Measurements from ENCODE around the gene EEF2KMT.
"Not testable (repeated sequence)": the region's sequence is repeated elsewhere in the genome, so short reads cannot be mapped to it uniquely, and the experiment has no call there.

Gene EEF2KMT

DNA sequence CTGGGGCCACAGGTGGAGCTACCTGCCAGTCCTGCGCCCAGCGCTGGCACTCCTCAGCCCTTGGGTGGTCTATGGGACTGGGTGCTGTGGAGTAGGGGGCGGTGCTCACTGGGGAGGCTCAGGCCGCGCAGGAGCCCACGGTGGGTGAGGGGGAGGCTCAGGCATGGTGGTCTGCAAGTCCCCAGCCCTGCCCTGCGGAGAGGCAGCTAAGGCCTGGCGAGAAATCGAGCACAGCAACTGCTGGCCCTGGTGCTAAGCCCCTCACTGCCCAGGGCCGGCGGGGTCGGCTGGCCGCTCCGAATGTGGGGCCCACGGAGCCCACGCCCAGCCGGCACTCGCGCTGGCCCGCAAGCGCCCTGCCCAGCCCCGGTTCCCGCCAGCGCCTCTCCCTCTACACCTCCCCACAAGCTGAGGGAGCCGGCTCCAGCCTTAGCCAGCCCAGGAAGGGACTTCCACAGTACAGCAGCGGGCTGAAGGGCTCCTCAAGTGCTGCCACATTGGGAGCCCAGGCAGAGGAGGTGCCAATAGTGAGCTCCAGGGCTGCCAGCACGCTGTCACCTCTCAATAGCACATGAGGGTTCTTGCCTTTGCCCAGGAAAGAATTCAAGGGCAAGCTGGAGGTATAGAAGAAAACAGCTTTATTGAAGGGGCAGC, 11.0 kb upstream of the EEF2KMT start:
- TF ChIP-seq Cebpa-rat (IDR thresholded peaks at IDR 0.05) = no peak
- H3K27ac ChIP-seq = no peak overlapping the region
- H3K4me3 ChIP-seq = no peak overlapping the region
- H3K4me2 ChIP-seq = no peak overlapping the region
- no peaks in the 10 kb centered on the region for H3K4me1 ChIP-seq
- no peak overlapping the region for H3K9ac ChIP-seq
- H3K36me3 ChIP-seq = no peaks in the 10 kb centered on the region
- peaks cover 0 to 3% (median 0%) of the 10 kb centered on the region in 11 experiments; a peak in 1 of 22 replicates for H3K27me3 ChIP-seq
- H3K9me3 ChIP-seq (replicated peaks in 1 of 11) = no peaks in the 10 kb centered on the region
- H4K20me1 ChIP-seq = no peaks in the 10 kb centered on the region

DNA sequence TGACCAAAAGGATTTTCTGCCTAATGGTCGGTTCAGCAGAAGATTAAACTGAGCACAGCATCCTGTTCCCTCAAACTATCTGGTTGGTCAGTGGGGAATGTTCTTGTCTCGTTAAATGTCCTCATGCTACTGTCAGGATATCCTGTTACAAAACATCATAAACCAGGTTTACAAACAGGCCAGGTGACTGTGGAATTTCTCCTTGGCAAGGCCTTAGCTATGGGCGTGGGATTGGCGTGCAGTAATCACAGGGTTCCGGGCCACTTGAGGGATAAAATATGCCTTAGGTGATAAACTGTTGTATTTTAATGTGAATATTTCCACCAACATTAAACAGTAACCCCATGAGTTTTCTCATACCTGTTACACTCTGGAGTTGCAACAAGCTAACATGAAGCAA, 7.4 kb upstream of the EEF2KMT start:
- not testable (repeated sequence) for H3K27me3 ChIP-seq; H3K9me3 ChIP-seq (replicated peaks in 1 of 11); H3K36me3 ChIP-seq; H3K4me1 ChIP-seq; H3K27ac ChIP-seq; H4K20me1 ChIP-seq; H3K4me3 ChIP-seq; H3K4me2 ChIP-seq; H3K9ac ChIP-seq

DNA sequence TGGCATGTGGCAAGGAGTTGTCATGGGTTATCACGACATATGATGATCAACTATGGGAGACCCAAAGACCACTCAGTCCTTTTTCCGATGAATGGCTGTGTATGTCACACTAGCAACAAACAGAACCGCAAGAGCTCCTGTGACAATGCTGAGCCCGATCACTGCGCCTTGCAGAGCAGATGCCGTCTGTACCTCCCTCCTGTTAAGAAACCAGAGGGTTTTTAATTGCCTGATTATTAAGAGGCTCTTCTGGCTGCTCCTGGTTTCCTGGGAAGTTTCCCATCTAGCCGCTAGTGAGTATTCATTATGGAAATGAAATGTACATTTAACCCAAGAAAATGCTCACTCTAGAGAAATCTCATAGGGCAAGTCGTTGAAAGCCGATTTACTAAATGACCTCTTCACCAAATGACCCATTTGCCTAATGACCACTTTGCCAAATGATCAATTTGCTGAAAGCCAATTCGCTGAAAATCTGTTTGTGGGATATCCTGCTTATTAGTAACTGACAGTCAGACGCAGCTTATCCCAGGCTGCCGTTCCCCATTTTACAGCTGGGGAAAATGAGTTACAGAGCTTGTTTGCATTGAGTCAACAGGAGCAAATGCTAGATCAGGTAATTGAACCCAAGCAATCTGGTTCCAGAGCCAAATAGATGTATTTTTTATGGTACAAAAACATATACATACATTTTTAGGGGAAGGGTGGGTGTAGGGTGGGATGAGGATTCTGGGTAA, 5.9 kb upstream of the EEF2KMT start:
- not testable (repeated sequence) for H3K27ac ChIP-seq; H3K9me3 ChIP-seq (replicated peaks in 1 of 11); H3K4me2 ChIP-seq; H3K4me3 ChIP-seq; H3K27me3 ChIP-seq; H4K20me1 ChIP-seq; H3K9ac ChIP-seq; H3K36me3 ChIP-seq; H3K4me1 ChIP-seq

DNA sequence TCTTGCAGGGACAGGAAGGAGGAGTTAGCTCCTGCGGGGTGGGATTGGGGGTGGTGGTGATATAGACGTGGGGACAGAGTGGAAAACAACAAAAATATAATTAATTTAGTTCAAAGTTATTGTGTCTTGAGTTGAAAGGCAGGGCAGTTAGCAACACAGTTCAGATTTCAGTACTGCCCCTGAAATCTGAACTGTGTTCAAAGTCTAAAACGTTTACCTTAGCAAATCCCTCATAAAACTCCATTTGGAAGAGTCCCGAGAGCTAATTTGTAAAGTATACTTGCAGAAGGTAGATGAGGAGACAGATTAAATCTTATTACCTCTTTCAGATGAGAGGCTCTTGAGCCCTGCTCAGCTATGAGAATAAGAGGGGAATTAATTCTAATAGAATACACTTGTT, 1.6 kb upstream of the EEF2KMT start:
- H3K27ac ChIP-seq, H3K4me3 ChIP-seq: not testable (repeated sequence)
- H3K4me2 ChIP-seq = peak overlapping the region in 2 of 11 experiments; percentile 80 to 84; a peak in 1 of 22 replicates

DNA sequence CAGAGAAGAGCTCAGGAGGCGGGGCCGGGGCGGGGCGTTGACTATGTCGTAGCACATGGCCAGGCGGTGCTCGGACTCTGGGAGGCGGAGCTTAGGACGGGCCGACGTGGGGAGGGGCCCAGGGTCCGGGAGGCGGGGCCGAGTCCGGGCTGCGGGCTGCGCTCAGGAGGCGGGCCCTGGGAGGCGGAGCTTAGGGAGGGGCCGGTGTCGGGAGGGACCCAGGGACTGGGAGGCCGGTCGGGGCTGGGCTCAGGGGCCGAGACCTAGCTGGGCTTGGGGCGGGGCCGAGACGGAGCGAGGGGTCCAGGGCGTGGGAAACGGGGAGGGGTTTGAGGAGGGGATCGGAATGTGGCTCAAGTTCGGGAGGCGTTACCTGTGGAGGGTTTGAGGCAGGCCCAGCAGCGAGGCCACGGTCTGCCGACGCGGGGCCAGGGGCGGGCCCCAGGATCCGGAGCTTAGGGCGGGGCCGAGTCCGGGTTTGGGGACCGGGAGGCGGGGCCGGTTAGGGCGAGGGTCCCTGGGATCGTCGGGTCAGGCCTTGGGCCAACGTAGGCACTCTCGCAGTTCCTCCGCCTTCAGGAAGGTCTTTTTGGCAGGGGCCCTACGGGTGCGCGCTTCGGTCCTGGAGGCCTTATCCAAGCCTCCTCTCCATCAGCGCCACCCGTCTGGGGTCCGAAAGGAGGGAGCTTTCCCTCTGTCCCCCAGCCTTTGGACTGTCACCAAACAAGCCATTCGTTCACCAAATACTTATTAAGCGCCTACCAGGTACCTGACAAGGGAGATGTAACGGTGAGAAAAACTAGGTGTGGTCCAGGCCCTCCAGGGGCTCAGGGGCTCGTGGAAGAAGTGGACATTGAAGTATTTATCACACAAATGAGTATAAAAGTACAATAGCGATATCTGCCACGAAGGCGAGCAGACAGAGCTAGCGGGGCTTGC, 895 bp upstream of the EEF2KMT start:
- Histone ChIP-seq H3K9ac (peak overlapping the region; percentile 38 to 92 (median 73); a peak in 21 of 22 replicates), H3K27ac (peak overlapping the region in 9 of 11 experiments; percentile 14 to 62 (median 53); a peak in 12 of 22 replicates), H3K4me1 (peaks cover 7 to 18% (median 9%) of the 10 kb centered on the region in 10 experiments; a peak in 14 of 20 replicates), H3K4me2 (peak overlapping the region; percentile 73 to 90 (median 82)), H3K4me3 (peak overlapping the region; percentile 64 to 87 (median 79))
- H3K36me3 ChIP-seq; H3K9me3 ChIP-seq (replicated peaks in 1 of 11); H4K20me1 ChIP-seq; H3K27me3 ChIP-seq: not testable (repeated sequence)

More for the DNA sequence above, 1.6 kb upstream of the EEF2KMT start:
- H3K9me3 ChIP-seq (replicated peaks in 1 of 11); H3K9ac ChIP-seq; H3K36me3 ChIP-seq; H3K27me3 ChIP-seq; H4K20me1 ChIP-seq: not testable (repeated sequence)
- peaks cover 7 to 14% (median 8%) of the 10 kb centered on the region in 10 experiments; a peak in 14 of 20 replicates for H3K4me1 ChIP-seq

DNA sequence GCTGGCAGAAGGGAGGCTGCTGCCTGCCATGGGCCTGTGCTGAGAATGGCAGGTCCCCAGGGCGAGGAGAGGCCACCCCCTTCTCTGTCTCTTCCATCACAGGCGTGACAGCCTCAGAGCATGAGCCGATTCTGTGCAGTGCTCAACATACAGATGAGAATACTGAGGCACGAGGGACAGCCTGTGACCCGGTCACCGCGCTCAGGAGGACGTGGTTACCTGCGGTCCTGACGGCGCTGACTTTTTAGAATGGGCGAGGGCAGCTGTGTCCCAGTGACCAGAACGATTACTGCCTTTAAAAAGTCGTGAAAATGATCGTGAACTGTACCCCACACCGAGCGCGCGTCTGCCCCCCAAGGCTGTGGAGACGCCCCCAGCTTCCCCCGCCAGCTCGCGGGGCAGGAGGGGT, 530 bp downstream of the EEF2KMT start:
- H3K9me3 ChIP-seq (replicated peaks in 1 of 11); H4K20me1 ChIP-seq; H3K36me3 ChIP-seq; H3K27me3 ChIP-seq: not testable (repeated sequence)
- Histone ChIP-seq H3K27ac (peak overlapping the region; percentile 54 to 87 (median 84); a peak in 21 of 22 replicates), H3K4me3 (peak overlapping the region; percentile 72 to 87 (median 80)), H3K4me1 (peaks cover 7 to 20% (median 9%) of the 10 kb centered on the region in 10 experiments; a peak in 15 of 20 replicates), H3K9ac (peak overlapping the region; percentile 79 to 92 (median 87)), H3K4me2 (peak overlapping the region; percentile 69 to 94 (median 88))

DNA sequence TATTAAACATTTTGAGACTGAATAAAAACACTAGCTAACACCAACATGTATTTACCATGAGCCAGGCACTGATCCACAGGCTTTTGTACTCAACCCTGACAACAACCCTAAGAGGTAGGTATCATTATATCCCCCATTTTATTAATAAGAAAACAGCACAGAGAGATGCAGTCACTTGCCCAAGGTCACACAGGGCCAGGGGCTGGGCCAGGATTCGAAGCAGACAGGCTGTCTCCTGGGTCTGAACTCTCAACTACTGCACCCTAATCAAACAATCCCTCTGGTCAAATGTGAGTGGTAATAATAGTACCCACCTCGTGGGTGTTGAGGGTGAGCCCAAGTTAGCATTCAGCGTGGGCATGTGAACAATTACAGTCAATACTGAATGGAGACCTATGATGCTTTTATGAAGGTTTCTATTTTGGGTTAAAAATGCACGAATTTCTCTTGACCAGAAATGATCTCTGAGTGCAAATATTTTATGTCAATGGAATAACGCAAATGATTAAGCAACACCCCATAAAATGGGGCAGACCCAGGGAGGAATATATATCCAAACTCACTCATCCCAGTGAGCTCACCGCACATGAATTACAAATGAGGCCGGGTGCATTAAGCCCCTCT, 1.0 kb downstream of the EEF2KMT start:
- H4K20me1 ChIP-seq; H3K27me3 ChIP-seq; H3K36me3 ChIP-seq; H3K9me3 ChIP-seq (replicated peaks in 1 of 11): not testable (repeated sequence)
- peak overlapping the region; percentile 69 to 94 (median 88) for H3K4me2 ChIP-seq
- H3K9ac ChIP-seq = peak overlapping the region; percentile 79 to 92 (median 87)
- H3K4me3 ChIP-seq = peak overlapping the region; percentile 72 to 87 (median 80)
- peaks cover 7 to 20% (median 9%) of the 10 kb centered on the region in 10 experiments; a peak in 15 of 20 replicates for H3K4me1 ChIP-seq
- peak overlapping the region in 7 of 11 experiments; percentile 77 to 87 (median 84); a peak in 11 of 22 replicates for H3K27ac ChIP-seq

DNA sequence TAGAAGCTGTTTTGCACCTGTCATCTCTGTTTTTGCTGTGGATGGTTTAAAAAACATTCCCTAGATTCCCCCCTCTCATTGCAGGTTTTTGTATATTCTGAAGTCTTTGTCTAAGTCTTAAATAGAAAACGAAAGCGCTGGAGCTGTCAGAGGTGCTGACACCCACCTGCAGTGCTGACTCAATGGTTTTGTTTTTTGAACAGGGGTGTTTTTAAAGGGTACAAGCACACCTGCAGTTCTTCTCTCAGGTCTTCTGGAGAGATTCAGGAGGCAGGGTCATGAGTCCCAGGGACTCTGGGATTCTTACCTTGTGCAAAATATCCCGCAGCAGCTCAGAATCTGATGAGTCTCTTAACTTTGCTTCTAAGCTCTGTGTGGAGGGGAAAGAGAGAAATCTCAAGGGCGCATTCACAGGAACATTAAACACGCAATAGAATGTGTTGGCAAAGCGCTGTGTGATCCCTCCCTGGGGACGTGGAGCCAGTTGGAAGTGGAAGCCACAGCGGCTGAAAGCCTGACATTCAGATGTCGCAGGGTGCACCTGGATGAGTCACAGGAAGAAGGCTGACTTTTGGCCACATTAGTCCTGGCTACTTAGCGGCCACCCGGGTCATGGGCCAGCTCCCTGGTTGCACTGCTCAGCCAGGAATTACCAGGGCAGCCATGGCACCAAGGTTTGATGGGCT, 2.3 kb downstream of the EEF2KMT start:
- H4K20me1 ChIP-seq; H3K4me2 ChIP-seq; H3K36me3 ChIP-seq; H3K9me3 ChIP-seq (replicated peaks in 1 of 11); H3K27me3 ChIP-seq; H3K9ac ChIP-seq; H3K4me3 ChIP-seq; H3K27ac ChIP-seq: not testable (repeated sequence)
- H3K4me1 ChIP-seq = peaks cover 7 to 20% (median 9%) of the 10 kb centered on the region in 10 experiments; a peak in 15 of 20 replicates

DNA sequence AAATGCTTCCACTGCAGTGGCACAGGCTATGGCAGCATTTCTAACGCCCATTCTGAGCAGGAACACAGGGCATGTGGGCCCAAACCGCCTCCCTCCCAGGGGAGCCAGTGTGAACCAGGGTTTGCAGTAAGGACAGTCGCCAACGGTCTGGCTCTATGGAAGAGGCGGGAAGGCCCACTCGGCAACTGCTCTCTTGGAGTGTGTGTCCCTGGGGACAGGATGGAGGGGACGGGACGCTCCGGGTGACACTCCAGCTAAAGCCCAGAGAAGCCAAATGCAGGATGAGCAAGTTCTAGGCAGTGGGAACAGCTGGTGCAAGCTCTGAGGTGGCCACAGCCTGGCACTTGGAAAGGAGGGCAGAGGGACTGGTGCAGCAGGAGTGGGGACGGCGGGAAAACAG, 3.8 kb downstream of the EEF2KMT start:
- not testable (repeated sequence) for H3K9ac ChIP-seq; H3K27me3 ChIP-seq; H3K27ac ChIP-seq; H4K20me1 ChIP-seq; H3K9me3 ChIP-seq (replicated peaks in 1 of 11); H3K4me3 ChIP-seq; H3K4me2 ChIP-seq
- peaks cover 7 to 18% (median 9%) of the 10 kb centered on the region in 10 experiments; a peak in 15 of 20 replicates for H3K4me1 ChIP-seq
- peaks cover 0 to 18% (median 9%) of the 10 kb centered on the region in 11 experiments; a peak in 9 of 22 replicates for H3K36me3 ChIP-seq

DNA sequence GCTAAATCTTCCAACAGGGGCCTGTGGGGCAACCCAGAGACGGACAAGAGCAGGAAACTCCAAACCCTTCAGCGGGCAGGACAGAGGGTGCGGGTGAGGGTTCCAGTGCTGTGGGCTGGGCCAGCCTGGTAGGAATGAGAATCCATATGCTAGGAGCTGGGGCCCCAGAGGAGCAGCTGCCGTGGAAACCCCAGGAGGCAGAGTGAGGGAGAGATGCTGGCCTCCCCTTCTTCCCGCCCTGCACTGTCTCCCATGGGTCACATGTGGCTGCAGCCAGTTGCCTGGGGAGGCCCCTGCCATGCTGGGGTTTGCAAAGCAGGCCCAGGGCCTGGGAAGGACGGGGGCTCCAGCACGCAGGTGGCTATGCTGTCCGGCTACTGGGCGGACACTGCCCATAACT, 4.5 kb downstream of the EEF2KMT start:
- H4K20me1 ChIP-seq = peaks cover 0 to 16% (median 0%) of the 10 kb centered on the region in 11 experiments; a peak in 3 of 22 replicates

DNA sequence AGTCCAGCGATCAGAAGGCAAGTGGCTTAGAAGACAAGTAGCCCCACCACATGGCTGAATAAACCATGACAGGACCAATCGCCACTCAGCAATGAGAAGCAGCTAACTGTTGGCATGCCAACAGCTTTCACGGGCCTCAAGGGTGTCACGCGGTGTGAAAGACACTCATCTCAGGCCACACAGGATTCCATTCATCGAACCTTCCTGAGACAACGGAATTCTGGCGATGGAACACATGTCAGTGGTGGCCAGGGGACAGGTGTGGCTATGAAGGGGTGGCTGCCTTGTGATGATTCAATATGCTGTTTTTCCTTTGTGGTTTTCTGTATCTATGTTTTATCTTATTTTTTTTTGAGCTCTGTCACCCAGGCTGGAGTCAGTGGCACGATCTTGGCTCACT, 7.0 kb downstream of the EEF2KMT start:
- H3K4me1 ChIP-seq; H3K9me3 ChIP-seq (replicated peaks in 1 of 11); H3K27ac ChIP-seq; H3K27me3 ChIP-seq; H3K9ac ChIP-seq; H3K4me3 ChIP-seq; H3K4me2 ChIP-seq: not testable (repeated sequence)
- peaks cover 3 to 44% (median 22%) of the 10 kb centered on the region in 11 experiments; a peak in 18 of 22 replicates for H3K36me3 ChIP-seq
- H4K20me1 ChIP-seq = peaks cover 0 to 17% (median 0%) of the 10 kb centered on the region in 11 experiments; a peak in 3 of 22 replicates

More for the DNA sequence above, 4.5 kb downstream of the EEF2KMT start:
- not testable (repeated sequence) for H3K27ac ChIP-seq; H3K4me3 ChIP-seq; H3K27me3 ChIP-seq; H3K4me2 ChIP-seq; H3K9me3 ChIP-seq (replicated peaks in 1 of 11); H3K9ac ChIP-seq
- Histone ChIP-seq H3K36me3 (peaks cover 0 to 25% (median 11%) of the 10 kb centered on the region in 11 experiments; a peak in 11 of 22 replicates), H3K4me1 (peaks cover 7 to 16% (median 9%) of the 10 kb centered on the region in 10 experiments; a peak in 15 of 20 replicates)

All from BLaER1 treated with 17β-estradiol and CSF1 and Interleukin-3, amounts not matched to agents 10 nM and 100 nM (cell line).